ENCODE results near the gene RPS21. TPM values are rescaled to one million over a fixed set of nuclear protein-coding genes. Genes with fewer than 3 reads are reported as not detected.

RPS21 gene
- total and polyA plus RNA-seq, 2 of the 13 experiments (the other 11 are each of a cell fraction or from before 2014, with no cell fraction given), result 2,647 to 11,063 TPM

DNA sequence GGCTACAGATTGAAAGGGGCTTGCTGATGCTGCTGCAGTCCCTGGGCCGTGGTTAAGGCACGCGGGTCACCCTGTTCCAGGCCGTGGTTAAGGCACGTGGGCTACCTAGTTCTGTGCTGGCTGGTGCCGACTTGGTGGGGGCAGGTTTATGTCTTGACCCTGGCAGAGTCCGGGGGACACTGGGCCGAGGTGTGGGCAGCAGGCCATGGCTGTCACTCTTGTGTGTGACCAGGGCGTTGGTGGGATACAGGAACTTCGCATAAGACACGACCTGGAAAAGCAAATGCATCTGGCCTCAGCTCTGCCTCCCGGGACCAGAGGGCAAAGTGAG is 6.4 kb downstream of the RPS21 start:
- ChIA-PET CTCF (ENCODE audit: low intra/inter-chr PET ratio, low total read pairs) (no interaction called here), POLR2A (interaction anchor here (1.5 kb wide), 1 partner anchor 17 kb away, joined by 4 read pairs; no protein-coding TSS in a partner anchor)
- ATAC-seq, result no peak; the same call in 2 of the 3 replicates
- Histone ChIP-seq H4K20me1 (ENCODE audit: insufficient read depth, low read length) (peaks cover 5% of the 10 kb centered on the region), H3K4me1 (ENCODE audit: insufficient read depth, low read length) (peaks cover 14% of the 10 kb centered on the region), H3K27ac (ENCODE audit: extremely low read length, insufficient read depth, low read length) (no peak overlapping the region), H3K79me2 (ENCODE audit: insufficient read depth, low read length) (peaks cover 7% of the 10 kb centered on the region), H3K9ac (ENCODE audit: insufficient read depth, low read depth, low read length) (no peak overlapping the region), H3K36me3 (replicated peaks in 1 of 2; ENCODE audit: control insufficient read depth in 1 of 2, insufficient read depth in 2 of 2, low read length in 2 of 2) (peaks cover 17 to 38% of the 10 kb centered on the region in 2 experiments), H3K27me3 (ENCODE audit: control insufficient read depth in 1 of 2, insufficient read depth in 2 of 2, low read length in 2 of 2) (no peaks in the 10 kb centered on the region), H2AFZ (ENCODE audit: low read length) (no peak overlapping the region), H3K9me3 (ENCODE audit: low read length) (no peaks in the 10 kb centered on the region), H3K4me2 (ENCODE audit: low read depth, low read length) (no peak overlapping the region), H3K4me3 (replicated peaks in 1 of 3; ENCODE audit: insufficient read depth in 1 of 3, low read depth in 2 of 3, low read length in 3 of 3) (no peak overlapping the region)
- WGBS (ENCODE audit: low lambda C conversion rate), result 97% methylated on average over 12 of the region's 12 CpGs
- in situ Hi-C loops (cut with HindIII; ENCODE audit: extremely low pct_ligation_motif_present, low pct_unique_long_range_greater_than_20kb) (no loop called here), intact Hi-C loops (cut with micrococcal nuclease; ENCODE audit: unreplicated experiment) (no loop called here)
- BruUV-seq (replicated peaks), result no TSS peak
- TF ChIP-seq AKAP8 (CRISPR knock-in tag; IDR thresholded peaks at IDR 0.05) (0 out of 2 replicates have a peak, but pooled peaks have one; percentile 11), ASH2L (IDR thresholded peaks at IDR 0.05; ENCODE audit: insufficient read length, low read depth, low read length) (no peak), MTA1 (CRISPR knock-in tag; IDR thresholded peaks at IDR 0.05; ENCODE audit: borderline replicate concordance) (0 out of 2 replicates have a peak, but pooled peaks have one; percentile 1), RBFOX2 (IDR thresholded peaks at IDR 0.05; ENCODE audit: low read depth, low read length) (0 out of 2 replicates have a peak, but pooled peaks have one; percentile 1)
- DNase-seq (ENCODE audit: low spot score), result no peak
- no peak for FAIRE-seq

DNA sequence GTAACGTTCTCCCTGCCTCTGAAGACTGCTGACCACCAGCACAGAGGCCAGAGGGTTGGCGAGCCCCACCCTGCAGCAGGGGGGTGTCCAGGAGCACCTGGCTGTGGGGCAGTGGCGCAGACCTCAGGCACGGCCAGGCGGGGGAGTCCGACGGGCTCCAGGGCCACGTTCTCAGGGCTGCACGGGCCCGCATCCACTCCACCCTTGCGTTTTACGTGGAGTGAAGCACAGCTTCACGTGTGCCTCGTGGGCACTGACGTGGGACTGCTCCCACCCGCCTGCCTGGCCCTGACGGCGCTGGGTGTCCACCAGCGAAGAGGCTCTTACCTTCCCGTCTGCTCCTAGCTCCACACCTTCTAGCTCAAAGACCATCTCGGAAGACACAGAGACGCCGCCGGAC is 6.9 kb downstream of the RPS21 start:
- 95% methylated on average over 24 of the region's 24 CpGs for WGBS (ENCODE audit: low lambda C conversion rate)
- Histone ChIP-seq H3K4me2 (ENCODE audit: low read depth, low read length) (no peak overlapping the region), H3K27ac (ENCODE audit: extremely low read length, insufficient read depth, low read length) (no peak overlapping the region), H4K20me1 (ENCODE audit: insufficient read depth, low read length) (peaks cover under 1% of the 10 kb centered on the region; the same call in 1 of the 2 replicates), H3K36me3 (replicated peaks in 1 of 2; ENCODE audit: control insufficient read depth in 1 of 2, insufficient read depth in 2 of 2, low read length in 2 of 2) (peaks cover 14 to 33% of the 10 kb centered on the region in 2 experiments), H3K27me3 (ENCODE audit: control insufficient read depth in 1 of 2, insufficient read depth in 2 of 2, low read length in 2 of 2) (no peaks in the 10 kb centered on the region), H3K9me3 (ENCODE audit: low read length) (no peaks in the 10 kb centered on the region), H3K4me3 (replicated peaks in 1 of 3; ENCODE audit: insufficient read depth in 1 of 3, low read depth in 2 of 3, low read length in 3 of 3) (no peak overlapping the region), H2AFZ (ENCODE audit: low read length) (no peak overlapping the region), H3K9ac (ENCODE audit: insufficient read depth, low read depth, low read length) (no peak overlapping the region), H3K79me2 (ENCODE audit: insufficient read depth, low read length) (peaks cover 2% of the 10 kb centered on the region), H3K4me1 (ENCODE audit: insufficient read depth, low read length) (peaks cover 9% of the 10 kb centered on the region)
- intact Hi-C loops (cut with micrococcal nuclease; ENCODE audit: unreplicated experiment), result no loop called here
- DNase-seq (ENCODE audit: low spot score) (no peak), FAIRE-seq (no peak), ATAC-seq (no peak)
- ChIA-PET POLR2A (interaction anchor here (1.5 to 2.1 kb wide), 2 partner anchors 16 to 18 kb away, joined by 4 read pairs; no protein-coding TSS in a partner anchor), CTCF (ENCODE audit: low intra/inter-chr PET ratio, low total read pairs) (interaction anchor here (0.5 kb wide), 1 partner anchor 122 kb away, joined by 3 read pairs; no protein-coding TSS in a partner anchor)
- in situ Hi-C loops (cut with HindIII; ENCODE audit: extremely low pct_ligation_motif_present, low pct_unique_long_range_greater_than_20kb), result no loop called here
- no TSS peak for BruUV-seq (replicated peaks)
- no peak for TF ChIP-seq ZNF441 (CRISPR knock-in tag; IDR thresholded peaks at IDR 0.05; ENCODE audit: borderline replicate concordance)
- no peak for TF ChIP-seq FOXJ3 (CRISPR knock-in tag; IDR thresholded peaks at IDR 0.05; ENCODE audit: borderline replicate concordance)
- TF ChIP-seq HOXA7 (CRISPR knock-in tag; IDR thresholded peaks at IDR 0.05), result no peak
- TF ChIP-seq MED8 (CRISPR knock-in tag; IDR thresholded peaks at IDR 0.05; ENCODE audit: insufficient replicate concordance), result no peak
- no peak for TF ChIP-seq STAT5B (CRISPR knock-in tag; IDR thresholded peaks at IDR 0.05)
- no peak for TF ChIP-seq NR3C1 (CRISPR knock-in tag; IDR thresholded peaks at IDR 0.05)
- no peak for TF ChIP-seq TBL1XR1 (IDR thresholded peaks at IDR 0.05; ENCODE audit: borderline replicate concordance, low read length, partially characterized antibody)
- TF ChIP-seq, protein P1, sequence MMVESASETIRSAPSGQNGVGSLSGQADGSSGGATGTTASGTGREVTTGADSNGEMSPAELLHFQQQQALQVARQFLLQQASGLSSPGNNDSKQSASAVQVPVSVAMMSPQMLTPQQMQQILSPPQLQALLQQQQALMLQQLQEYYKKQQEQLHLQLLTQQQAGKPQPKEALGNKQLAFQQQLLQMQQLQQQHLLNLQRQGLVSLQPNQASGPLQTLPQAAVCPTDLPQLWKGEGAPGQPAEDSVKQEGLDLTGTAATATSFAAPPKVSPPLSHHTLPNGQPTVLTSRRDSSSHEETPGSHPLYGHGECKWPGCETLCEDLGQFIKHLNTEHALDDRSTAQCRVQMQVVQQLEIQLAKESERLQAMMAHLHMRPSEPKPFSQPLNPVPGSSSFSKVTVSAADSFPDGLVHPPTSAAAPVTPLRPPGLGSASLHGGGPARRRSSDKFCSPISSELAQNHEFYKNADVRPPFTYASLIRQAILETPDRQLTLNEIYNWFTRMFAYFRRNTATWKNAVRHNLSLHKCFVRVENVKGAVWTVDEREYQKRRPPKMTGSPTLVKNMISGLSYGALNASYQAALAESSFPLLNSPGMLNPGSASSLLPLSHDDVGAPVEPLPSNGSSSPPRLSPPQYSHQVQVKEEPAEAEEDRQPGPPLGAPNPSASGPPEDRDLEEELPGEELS (CRISPR knock-in tag; IDR thresholded peaks at IDR 0.05), result no peak
- TF ChIP-seq ZBTB49 (CRISPR knock-in tag; IDR thresholded peaks at IDR 0.05; ENCODE audit: borderline replicate concordance), result no peak
- no peak for TF ChIP-seq ZNF839 (CRISPR knock-in tag; IDR thresholded peaks at IDR 0.05; ENCODE audit: borderline replicate concordance)
- no peak for TF ChIP-seq ZNF713 (CRISPR knock-in tag; IDR thresholded peaks at IDR 0.05)

Data from HepG2 (cell line).